Lower lobe of right lung (tissue), 2 donors: Measurements from ENCODE around the gene SMS. TPM values are rescaled to one million over a fixed set of nuclear protein-coding genes. Genes with fewer than 3 reads are reported as not detected.
A peak's percentile ranks its signal among the peaks of the same experiment; 100 is the strongest.

Source experiments
- ATAC-seq, 2 donors: fragments of 200-7000 bp; cut with Tn5 transposase; one replicate each; pipeline ENCODE4 v1.9.1; 2020 to 2022; ENCODE audit warnings: mild to moderate bottlenecking in 2 of 2, moderate library complexity in 2 of 2
- DNase-seq: peaks from one replicate; pipeline ENCODE4 v3.0.0-alpha.2; 2020
- H3K27ac ChIP-seq: fragments of 200-600 bp; one replicate; pipeline ENCODE4 v1.8.0; 2022
- H3K27me3 ChIP-seq: fragments of 200-600 bp; one replicate; pipeline ENCODE4 v1.8.0; 2022; ENCODE audit warnings: low read depth
- H3K36me3 ChIP-seq: fragments of 200-600 bp; one replicate; pipeline ENCODE4 v1.8.0; 2022; ENCODE audit warnings: mild to moderate bottlenecking
- H3K4me1 ChIP-seq: fragments of 200-600 bp; one replicate; pipeline ENCODE4 v1.8.0; 2022
- H3K4me3 ChIP-seq: fragments of 200-600 bp; one replicate; pipeline ENCODE4 v1.8.0; 2022; ENCODE audit warnings: mild to moderate bottlenecking
- H3K9me3 ChIP-seq: fragments of 200-600 bp; one replicate; pipeline ENCODE4 v1.8.0; 2022
- CTCF ChIP-seq: fragments of 200-600 bp; IDR thresholded peaks from one replicate; pipeline ENCODE4 v1.8.0; 2022; ENCODE audit warnings: antibody characterized with exemption, mild to moderate bottlenecking
- intact Hi-C: fragments of 100-400 bp; cut with DNase I; formaldehyde crosslinking; loops from one replicate; pipeline ENCODE4 v1.11.0; 2022
- total RNA-seq: library from RNA; stranded (reverse); fragmentation: NEBNext Ultra II Directional; extraction: Animal tissue kit (Norgen Biotek cat#: 25700); gene quantifications from one replicate; pipeline ENCODE4 v1.2.1, GENCODE V29; 2021
- donor health status: DM: no; HTN: yes; CAD: no; lungs with severe emphysema.

Gene SMS
- total RNA-seq, 1 donor from 2014 or later: 53.7 TPM

GRCh38 chrX:21972046-21972445 is 31.5 kb downstream of the SMS start:
- no peak for TF ChIP-seq CTCF
- no peak for ATAC-seq

GRCh38 chrX:21972721-21973120 is 32.2 kb downstream of the SMS start:
- no peaks in the 10 kb centered on the region for H3K9me3 ChIP-seq
- no peak for DNase-seq
- intact Hi-C loops: no loop called here
- H3K27me3 ChIP-seq: no peaks in the 10 kb centered on the region
- no peak for TF ChIP-seq CTCF
- ATAC-seq: peak in 1 of 2 donors; percentile 50
- peaks cover 4% of the 10 kb centered on the region for H3K4me1 ChIP-seq
- peaks cover 8% of the 10 kb centered on the region for H3K36me3 ChIP-seq
- no peak overlapping the region for H3K27ac ChIP-seq
- H3K4me3 ChIP-seq: no peak overlapping the region

More at GRCh38 chrX:21972046-21972445, 31.5 kb downstream of the SMS start:
- no peaks in the 10 kb centered on the region for H3K27me3 ChIP-seq
- no peaks in the 10 kb centered on the region for H3K9me3 ChIP-seq
- H3K27ac ChIP-seq: no peak overlapping the region
- intact Hi-C loops: no loop called here
- H3K4me3 ChIP-seq: no peak overlapping the region
- no peak for DNase-seq
- H3K36me3 ChIP-seq: peaks cover 8% of the 10 kb centered on the region
- peaks cover 4% of the 10 kb centered on the region for H3K4me1 ChIP-seq

- H3K4me1 ChIP-seq: peaks cover 4% of the 10 kb centered on the region
- H3K4me3 ChIP-seq: no peak overlapping the region
- H3K9me3 ChIP-seq: no peaks in the 10 kb centered on the region
- ATAC-seq (peak in 1 of 2 donors; percentile 41), DNase-seq (no peak)
- intact Hi-C loops: no loop called here
- peak overlapping the region; percentile 60 for H3K27ac ChIP-seq
- peaks cover under 1% of the 10 kb centered on the region for H3K36me3 ChIP-seq
- TF ChIP-seq CTCF: no peak
- no peaks in the 10 kb centered on the region for H3K27me3 ChIP-seq
These were observed 33.0 kb downstream of the SMS start for GRCh38 chrX:21973321-21974010.

- intact Hi-C loops: no loop called here
- no peak for DNase-seq
- Histone ChIP-seq H3K9me3 (no peaks in the 10 kb centered on the region), H3K27ac (peak overlapping the region; percentile 60), H3K27me3 (no peaks in the 10 kb centered on the region), H3K4me1 (peaks cover 4% of the 10 kb centered on the region), H3K36me3 (no peaks in the 10 kb centered on the region), H3K4me3 (no peak overlapping the region)
- peak; percentile 85 to 88 for ATAC-seq
- TF ChIP-seq CTCF: no peak
These were observed 33.5 kb downstream of the SMS start for GRCh38 chrX:21974011-21974385.

- Histone ChIP-seq H3K9me3 (no peaks in the 10 kb centered on the region), H3K4me1 (peaks cover 4% of the 10 kb centered on the region), H3K4me3 (no peak overlapping the region), H3K36me3 (no peaks in the 10 kb centered on the region), H3K27ac (no peak overlapping the region), H3K27me3 (no peaks in the 10 kb centered on the region)
- no peak for DNase-seq
- no peak for TF ChIP-seq CTCF
- peak; percentile 22 to 34 for ATAC-seq
- intact Hi-C loops: no loop called here
These were observed 34.7 kb downstream of the SMS start for GRCh38 chrX:21975242-21975641.
